GM19328 (cell line): ENCODE data around the gene ZNF548.
"Not testable (repeated sequence)": the region's sequence is repeated elsewhere in the genome, so short reads cannot be mapped to it uniquely, and the experiment has no call there.

Experiments used
- ATAC-seq: cut with Tn5 transposase; IDR thresholded peaks from one replicate; pipeline ENCODE4 v1.9.1; 2021; ENCODE audit warnings: mild to moderate bottlenecking, moderate library complexity; ENCODE audit not compliant: unreplicated experiment

Gene ZNF548

DNA sequence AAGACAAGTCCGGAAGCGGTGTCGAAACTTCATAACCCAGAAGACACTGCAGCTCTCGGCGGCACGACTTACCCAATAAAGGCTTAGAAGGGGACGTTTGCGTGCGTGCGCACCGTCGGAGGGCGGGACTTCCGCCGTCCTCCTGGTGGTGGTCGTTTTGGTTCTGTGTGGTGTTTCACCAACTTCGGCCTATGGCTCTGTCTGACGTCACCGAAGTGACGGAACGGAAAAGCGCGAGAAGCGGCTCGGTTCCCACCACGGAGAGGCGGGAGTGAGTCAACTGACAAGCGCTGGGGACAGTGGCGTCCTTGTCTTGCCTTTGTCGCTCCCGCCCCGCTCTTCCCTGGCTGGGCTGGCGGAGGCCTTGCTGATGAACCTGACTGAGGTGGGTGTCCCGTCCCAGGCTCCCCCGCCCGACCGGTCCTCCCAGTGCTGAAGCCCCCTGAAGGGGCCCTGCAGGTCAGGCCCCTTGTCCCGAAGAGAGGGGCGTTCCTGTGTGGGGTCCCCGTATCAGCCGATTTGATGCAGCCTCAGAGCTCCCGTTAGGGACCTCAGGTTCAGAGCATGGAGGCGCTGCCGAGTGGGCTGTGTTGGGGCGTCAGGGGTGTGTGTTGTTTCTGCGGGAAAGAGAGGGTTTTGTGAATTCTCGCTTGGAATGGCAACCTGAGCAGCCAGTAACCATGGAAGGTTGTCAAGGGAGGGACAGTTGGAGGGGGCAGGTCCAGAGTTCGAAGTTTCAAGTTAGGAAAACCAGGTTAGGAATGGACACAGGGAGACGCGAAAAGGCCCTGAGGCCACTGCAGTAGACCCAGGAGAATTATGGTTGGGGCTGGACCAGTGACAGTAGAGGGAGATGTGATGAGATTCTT, at the start of gene ZNF548:
Gene ZNF548, plus strand, starts transcription at position 125 of the 869 bp plus-strand sequence. Its CDS starts 246 bp downstream, at position 371.
- peak; percentile 96 for ATAC-seq

DNA sequence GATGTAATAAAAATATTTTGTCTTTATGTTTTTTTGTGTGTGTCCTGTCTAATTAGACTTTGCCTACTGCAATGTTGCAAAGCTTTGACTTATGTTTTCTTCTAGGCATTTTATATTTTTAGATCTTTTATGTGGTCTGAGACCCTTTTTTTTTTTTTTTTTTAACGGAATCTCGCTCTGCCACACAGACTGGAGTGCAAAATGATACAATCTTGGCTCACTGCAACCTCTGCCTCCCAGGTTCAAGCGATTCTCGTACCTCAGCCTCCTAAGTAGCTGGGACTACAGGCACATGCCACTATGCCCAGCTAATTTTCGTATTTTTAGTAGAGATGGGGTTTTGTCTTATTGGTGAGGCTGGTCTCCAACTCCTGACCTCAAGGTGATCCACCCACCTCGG, 47.1 kb upstream of the ZNF548 start:
- ATAC-seq = no peak

DNA sequence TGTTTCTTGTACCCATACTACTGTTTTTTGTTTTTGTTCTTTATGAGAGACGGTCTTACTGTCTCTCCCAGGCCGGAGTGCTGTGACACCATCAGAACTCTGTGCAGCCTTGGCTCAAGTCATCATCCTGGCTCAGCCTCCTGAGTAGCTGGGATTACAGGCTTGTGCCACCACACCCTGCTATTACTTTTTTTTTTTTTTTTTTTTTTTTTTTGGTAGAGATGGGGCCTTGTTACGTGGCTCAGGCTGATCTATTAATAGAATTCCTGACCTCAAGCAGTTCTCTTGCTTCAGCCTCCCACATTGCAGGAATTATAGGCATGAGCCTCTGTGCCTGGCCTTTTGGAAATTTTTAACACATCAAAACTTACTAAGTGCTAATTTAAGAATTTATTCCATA, 41.5 kb upstream of the ZNF548 start:
- ATAC-seq = no peak

- peak; percentile 97 for ATAC-seq
These were observed 38.5 kb upstream of the ZNF548 start, which contains the start of gene ZNF304 for GRCh38 chr19:57350877-57351805. TSS of gene ZNF304 (plus strand) at chr19:57351271. CDS start at chr19:57351665, 394 bp downstream.

DNA sequence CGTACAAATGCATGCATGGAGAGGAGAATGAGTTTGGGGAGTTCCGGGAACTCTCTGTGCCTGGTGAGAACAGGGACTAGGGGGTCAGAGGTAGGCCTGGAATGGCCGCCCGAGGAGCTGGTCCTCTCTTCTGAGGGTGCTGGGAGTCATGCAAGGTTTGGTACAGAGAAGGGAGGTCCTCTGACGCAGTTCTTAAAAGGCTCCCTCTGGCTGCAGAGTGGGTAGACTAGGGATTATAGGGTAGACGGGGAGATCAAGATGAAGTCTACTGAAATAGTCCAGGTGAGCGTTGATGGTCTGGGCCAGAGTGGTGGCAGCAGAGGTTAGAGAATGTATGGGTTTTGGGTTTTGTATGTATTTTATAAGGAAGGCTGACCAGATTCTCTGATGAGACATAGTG, 37.8 kb upstream of the ZNF548 start:
- no peak for ATAC-seq

GRCh38 chr19:57355916-57356315, 33.7 kb upstream of the ZNF548 start:
- no peak for ATAC-seq

- ATAC-seq = no peak
These were observed 32.2 kb upstream of the ZNF548 start for GRCh38 chr19:57357406-57357805.

DNA sequence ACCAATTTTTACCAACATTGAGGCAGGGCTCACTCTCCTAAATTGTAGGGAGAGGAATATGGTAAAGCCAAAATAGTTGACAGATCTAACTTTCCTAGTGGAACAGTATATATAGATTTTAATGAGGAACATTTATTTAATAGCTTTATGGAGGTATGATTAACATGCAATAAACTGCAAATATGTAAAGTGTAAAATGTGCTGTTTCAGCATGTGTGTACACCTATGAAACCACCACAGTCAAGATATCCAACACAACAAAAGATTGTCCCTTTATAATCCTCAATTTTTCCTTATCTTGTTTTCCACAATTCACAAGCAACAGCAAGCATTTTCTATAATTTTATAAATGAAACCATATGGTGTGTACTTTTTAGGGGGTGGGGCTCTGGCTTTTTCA, 30.4 kb upstream of the ZNF548 start:
- ATAC-seq = no peak

DNA sequence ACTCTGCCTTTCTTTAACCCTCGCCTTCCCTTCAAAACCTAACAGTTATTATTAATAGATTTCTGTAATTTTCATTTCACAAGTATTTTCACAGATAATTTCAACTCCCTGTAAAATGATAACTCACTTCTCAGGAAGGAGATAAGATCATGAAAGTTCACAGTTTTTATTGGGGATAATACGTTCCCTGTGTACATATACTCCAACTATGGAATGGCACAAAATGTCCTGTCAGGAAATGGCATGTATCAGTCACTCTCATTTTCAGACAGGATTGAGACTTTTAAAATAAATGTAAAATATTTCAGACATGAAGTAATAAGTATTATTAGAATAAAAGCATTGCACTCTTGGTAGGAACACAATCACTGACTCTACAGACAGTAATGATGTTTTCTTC, 27.2 kb upstream of the ZNF548 start:
- no peak for ATAC-seq

DNA sequence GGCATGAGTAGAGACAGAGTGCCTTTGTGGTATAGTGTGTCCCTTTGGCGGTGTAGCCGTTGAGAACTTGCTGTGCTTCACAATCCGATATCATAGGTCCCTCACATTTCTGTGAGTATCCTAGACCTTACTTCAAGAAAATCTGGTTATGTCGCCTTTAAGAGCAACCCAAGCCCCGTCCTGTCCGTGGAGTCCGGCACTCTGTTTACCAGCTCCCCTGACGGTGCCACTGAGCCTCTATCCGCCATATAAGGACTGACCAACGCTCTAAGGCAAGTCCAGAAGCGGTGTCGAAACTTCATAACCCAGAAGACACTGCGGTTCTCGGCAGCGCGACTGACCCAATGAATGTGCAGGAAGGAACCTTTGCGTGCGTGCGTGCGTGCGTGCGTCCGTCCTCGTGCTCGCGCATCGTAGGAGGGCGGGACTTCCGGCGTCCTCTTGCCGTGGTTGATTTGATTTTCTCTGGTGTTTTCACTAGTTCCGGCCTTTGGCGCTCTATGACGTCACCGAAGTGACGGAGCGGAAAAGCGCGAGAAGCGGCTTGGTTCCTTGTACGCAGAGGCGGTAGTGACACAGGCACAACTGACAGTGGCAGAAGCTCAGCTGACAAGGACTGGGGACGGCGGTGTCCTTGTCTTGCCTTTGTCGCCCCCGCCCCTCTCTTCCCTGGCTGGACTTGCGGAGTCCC, 26.5 kb upstream of the ZNF548 start, which contains the start of the genes TRAPPC2B and ZNF547:
Gene TRAPPC2B, plus strand, starts transcription at position 555 of the 691 bp plus-strand sequence. CDS start 1,283 bp downstream, outside the sequence.
Gene ZNF547, plus strand, starts transcription at position 555 of the 691 bp plus-strand sequence. CDS start 5,005 bp downstream, outside the sequence.
- peak; percentile 90 for ATAC-seq

GRCh38 chr19:57363688-57364181, 25.9 kb upstream of the ZNF548 start:
- no peak for ATAC-seq

DNA sequence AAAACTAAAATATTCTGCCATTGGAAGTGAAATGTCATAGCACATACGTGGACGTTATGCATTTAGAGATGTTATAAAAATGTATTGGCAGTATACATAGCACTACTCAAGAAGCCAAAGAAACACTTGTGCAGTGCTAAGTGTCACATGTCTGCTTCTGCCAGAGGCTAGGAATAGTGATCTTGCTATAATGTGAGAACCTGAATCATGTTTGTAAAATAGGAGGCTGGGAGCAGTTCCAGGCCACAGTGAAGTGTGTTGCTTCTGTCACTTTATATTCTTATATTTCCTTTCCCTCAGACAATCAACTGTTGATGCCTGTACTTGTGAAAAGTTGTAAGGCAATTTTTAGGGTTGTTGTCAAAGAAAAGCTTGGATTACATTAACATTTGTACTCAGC, 22.9 kb upstream of the ZNF548 start:
- no peak for ATAC-seq

DNA sequence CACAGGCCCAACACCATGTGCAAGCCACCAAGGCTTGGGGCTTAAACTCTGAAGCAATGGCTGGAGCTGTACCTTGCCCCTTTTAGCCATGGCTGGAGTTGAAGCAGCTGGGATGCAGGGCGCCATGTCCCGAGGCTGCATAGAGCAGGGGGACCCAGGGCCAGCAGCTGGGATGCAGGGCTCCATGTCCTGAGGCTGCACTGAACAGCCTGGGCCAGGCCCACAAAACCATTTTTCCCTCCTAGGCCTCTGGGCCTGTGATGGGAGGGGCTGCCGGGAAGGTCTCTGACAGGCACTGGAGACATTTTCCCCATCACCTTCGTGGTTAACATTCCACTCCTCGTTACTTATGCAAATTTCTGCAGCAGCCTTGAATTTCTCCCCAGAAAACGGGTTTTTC, 15.5 kb upstream of the ZNF548 start:
- no peak for ATAC-seq

- ATAC-seq = not testable (repeated sequence)
These were observed 15.0 kb upstream of the ZNF548 start for GRCh38 chr19:57374647-57375046.

- no peak for ATAC-seq
These were observed 13.5 kb upstream of the ZNF548 start for GRCh38 chr19:57376151-57376550.

- no peak for ATAC-seq
These were observed 12.0 kb upstream of the ZNF548 start for GRCh38 chr19:57377498-57378146.

GRCh38 chr19:57380923-57381322, 8.7 kb upstream of the ZNF548 start:
- no peak for ATAC-seq

DNA sequence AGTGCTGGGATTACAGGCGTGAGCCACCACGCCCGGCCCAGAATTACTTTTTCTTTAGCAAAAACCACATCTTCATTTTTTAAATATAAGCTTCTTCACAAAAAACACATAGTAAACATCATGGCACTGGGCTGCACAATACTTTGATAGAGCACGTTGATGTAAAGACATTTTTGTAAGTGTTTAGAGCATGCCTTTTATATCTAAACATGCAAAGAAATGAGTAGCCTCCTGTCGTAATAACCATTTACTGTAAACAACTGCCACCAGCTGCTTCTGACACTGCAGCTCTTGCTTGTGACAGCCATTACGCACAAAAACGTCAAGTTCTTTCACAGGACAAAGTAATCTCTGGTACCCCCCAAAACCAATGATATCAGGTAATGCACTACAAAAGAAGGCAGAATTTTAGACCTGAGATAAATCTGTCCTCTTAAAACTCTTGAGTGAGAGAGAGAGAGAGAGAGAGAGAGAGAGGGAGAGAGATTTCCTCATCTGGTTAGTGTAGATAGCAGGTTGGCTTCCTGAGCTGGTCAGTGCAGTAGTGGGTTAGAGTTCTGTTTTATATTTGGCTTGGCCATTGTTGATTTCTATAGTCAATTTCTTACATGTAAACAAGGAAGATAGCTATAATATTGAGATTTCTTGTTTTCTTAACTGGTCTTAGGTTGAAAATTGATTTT, 6.7 kb upstream of the ZNF548 start:
- ATAC-seq = no peak

GRCh38 chr19:57389194-57389729, 392 bp upstream of the ZNF548 start:
- ATAC-seq = no peak
